GM15510 (cell line): ENCODE measurements around the gene TNC.

Experiments
- POLR2A ChIP-seq: IDR thresholded peaks from 3 replicates; pipeline ENCODE4 v1.6.1; 2011; ENCODE audit warnings: borderline replicate concordance; ENCODE audit not compliant: insufficient read length; ENCODE audit errors: extremely low read depth

TNC gene

GRCh38 chr9:115116421-115117284 is 1.3 kb downstream of the TNC start:
- no peak for TF ChIP-seq POLR2A

- TF ChIP-seq POLR2A: no peak
These were observed 2.0 kb downstream of the TNC start for GRCh38 chr9:115115924-115116323.

- TF ChIP-seq POLR2A: no peak
These were observed 2.7 kb downstream of the TNC start for GRCh38 chr9:115115117-115115880.

- no peak for TF ChIP-seq POLR2A
These were observed 3.4 kb downstream of the TNC start for GRCh38 chr9:115114546-115114945.

- TF ChIP-seq POLR2A: no peak
These were observed 3.9 kb downstream of the TNC start for GRCh38 chr9:115114084-115114483.

GRCh38 chr9:115111874-115112273 is 6.1 kb downstream of the TNC start:
- TF ChIP-seq POLR2A: no peak

GRCh38 chr9:115109486-115109885 is 8.5 kb downstream of the TNC start:
- no peak for TF ChIP-seq POLR2A

- no peak for TF ChIP-seq POLR2A
These were observed 10.3 kb downstream of the TNC start for GRCh38 chr9:115107701-115108100.

- TF ChIP-seq POLR2A: no peak
These were observed 11.3 kb downstream of the TNC start for GRCh38 chr9:115106642-115107041.

- no peak for TF ChIP-seq POLR2A
These were observed 12.0 kb downstream of the TNC start for GRCh38 chr9:115106001-115106400.

GRCh38 chr9:115104908-115105307 is 13.0 kb downstream of the TNC start:
- no peak for TF ChIP-seq POLR2A

- TF ChIP-seq POLR2A: no peak
These were observed 14.0 kb downstream of the TNC start for GRCh38 chr9:115103746-115104477.

- TF ChIP-seq POLR2A: no peak
These were observed 18.1 kb downstream of the TNC start for GRCh38 chr9:115099901-115100300.

GRCh38 chr9:115098226-115098965 is 19.6 kb downstream of the TNC start:
- TF ChIP-seq POLR2A: no peak
